SK-N-SH (cell line): ENCODE results near the gene SMIM10L1. TPM values are rescaled to one million over a fixed set of nuclear protein-coding genes. Genes with fewer than 3 reads are reported as not detected.

Experiments used
- CTCF ChIA-PET: fragments of 300-600, 350-600 bp; formaldehyde crosslinking; extraction: SDS; loops from one replicate; lab custom pipeline; 2021; lab: Yijun Ruan, JAX
- POLR2A ChIA-PET: fragments of 350-600 bp; sonication (Branson Sonifier 250); formaldehyde crosslinking; extraction: SDS; loops from one replicate; lab custom pipeline; 2020; ENCODE audit warnings: antibody characterized with exemption, inconsistent platforms; lab: Yijun Ruan, JAX
- DNase-seq: peaks from one replicate; pipeline ENCODE4 v3.0.0; 2012
- H2AFZ ChIP-seq: fragments of 200-600 bp; sonication (generic); 2 replicates; pipeline ENCODE4 v1.8.1; 2016; ENCODE audit warnings: antibody characterized with exemption, mild to moderate bottlenecking, low read depth
- H3F3A ChIP-seq: fragments of 200-600 bp; sonication (generic); replicated peaks from 2 replicates; pipeline ENCODE3; 2016; ENCODE audit warnings: antibody characterized with exemption, mild to moderate bottlenecking; ENCODE audit not compliant: insufficient read depth
- H3K27ac ChIP-seq, 2 experiments: fragments of 200-500 bp in 1 of 2; fragments of 200-600 bp in 1 of 2; sonication (Bioruptor generic) in 1 of 2; sonication (generic), shearing (Covaris generic) in 1 of 2; 2 replicates each; pipeline versions ENCODE4 v1.5.1 to v1.6.1; 2014 to 2016; ENCODE audit warnings: low read depth in 2 of 2, inconsistent platforms in 1 of 2, low read length in 1 of 2, mild to moderate bottlenecking in 1 of 2, mixed read lengths in 1 of 2
- H3K27me3 ChIP-seq: fragments of 200-600 bp; sonication (generic), shearing (Covaris generic); 2 replicates; pipeline ENCODE4 v1.6.1; 2016; ENCODE audit warnings: mixed run types; ENCODE audit not compliant: insufficient read depth
- H3K36me3 ChIP-seq, 2 experiments: fragments of 200-500 bp in 1 of 2; fragments of 200-600 bp in 1 of 2; sonication (Bioruptor generic) in 1 of 2; sonication (generic) in 1 of 2; replicated peaks in 1 of 2; 2 replicates each; pipeline versions ENCODE3 to v1.5.1; 2014 to 2016; ENCODE audit warnings: low read length in 1 of 2, mild to moderate bottlenecking in 1 of 2; ENCODE audit not compliant: insufficient read depth in 2 of 2, control insufficient read depth in 1 of 2
- H3K4me1 ChIP-seq, 2 experiments: fragments of 200-500 bp in 1 of 2; fragments of 200-600 bp in 1 of 2; sonication (Bioruptor generic) in 1 of 2; sonication (generic), shearing (Covaris generic) in 1 of 2; 2 replicates each; pipeline versions ENCODE4 v1.5.1 to v1.6.1; 2014 to 2016; ENCODE audit warnings: low read depth in 1 of 2, low read length in 1 of 2, mixed run types in 1 of 2; ENCODE audit not compliant: insufficient read depth in 2 of 2, control insufficient read depth in 1 of 2
- H3K4me2 ChIP-seq: fragments of 200-600 bp; sonication (generic), shearing (Covaris generic); 2 replicates; pipeline ENCODE4 v1.6.1; 2017; ENCODE audit warnings: mixed run types
- H3K4me3 ChIP-seq, 2 experiments: fragments of 200-500 bp in 1 of 2; fragments of 200-600 bp in 1 of 2; sonication (Bioruptor generic) in 1 of 2; sonication (generic), shearing (Covaris generic) in 1 of 2; 2 replicates each; pipeline versions ENCODE4 v1.5.1 to v1.8.1; 2014 to 2016; ENCODE audit warnings: low read depth in 2 of 2, inconsistent platforms in 1 of 2, low read length in 1 of 2, mild to moderate bottlenecking in 1 of 2, mixed read lengths in 1 of 2, moderate library complexity in 1 of 2
- H3K79me2 ChIP-seq: fragments of 200-600 bp; sonication (generic); 2 replicates; pipeline ENCODE4 v1.8.1; 2017; ENCODE audit warnings: mild to moderate bottlenecking; ENCODE audit not compliant: insufficient read depth
- H3K9ac ChIP-seq: fragments of 200-600 bp; sonication (generic); 2 replicates; pipeline ENCODE4 v1.6.1; 2017; ENCODE audit warnings: mixed run types
- H3K9me2 ChIP-seq: fragments of 200-600 bp; sonication (generic); 2 replicates; pipeline ENCODE4 v1.6.1; 2017; ENCODE audit warnings: mixed run types
- H3K9me3 ChIP-seq: fragments of 200-600 bp; sonication (generic); 2 replicates; pipeline ENCODE4 v1.6.1; 2017; ENCODE audit warnings: mixed run types, mild to moderate bottlenecking, moderate library complexity
- H4K20me1 ChIP-seq: fragments of 200-600 bp; sonication (generic); 2 replicates; pipeline ENCODE4 v1.6.1; 2017; ENCODE audit warnings: mild to moderate bottlenecking, mixed run types; ENCODE audit not compliant: insufficient read depth
- CHD2 ChIP-seq: fragments of 150-350 bp; IDR thresholded peaks from 2 replicates; pipeline ENCODE4 v1.6.1; 2018; ENCODE audit warnings: low read length; ENCODE audit not compliant: partially characterized antibody
- EP300 ChIP-seq, 2 experiments: IDR thresholded peaks; 2 replicates each; pipeline versions ENCODE4 v1.4.0 to v1.6.1; 2012; ENCODE audit warnings: borderline replicate concordance in 1 of 2, low read depth in 1 of 2, low read length in 1 of 2
- EZH2phosphoT487 ChIP-seq: fragments of 200-600 bp; sonication (generic); IDR thresholded peaks from 2 replicates; pipeline ENCODE4 v1.6.1; 2017; ENCODE audit warnings: low read depth, mixed run types, mild to moderate bottlenecking, antibody characterized with exemption, moderate library complexity, borderline replicate concordance
- FOXM1 ChIP-seq: IDR thresholded peaks from 2 replicates; pipeline ENCODE4 v1.4.0; 2012; ENCODE audit warnings: low read depth, mild to moderate bottlenecking
- GABPA ChIP-seq: IDR thresholded peaks from 2 replicates; pipeline ENCODE4 v1.4.0; 2012; ENCODE audit warnings: low read depth, mild to moderate bottlenecking
- JUND ChIP-seq: IDR thresholded peaks from 2 replicates; pipeline ENCODE4 v1.4.0; 2012
- NFIC ChIP-seq: IDR thresholded peaks from 2 replicates; pipeline ENCODE4 v1.4.0; 2012; ENCODE audit warnings: borderline replicate concordance
- PBX3 ChIP-seq: IDR thresholded peaks from 2 replicates; pipeline ENCODE4; 2012
- POLR2AphosphoS5 ChIP-seq: IDR thresholded peaks from 2 replicates; pipeline ENCODE4 v1.6.1; 2012; ENCODE audit warnings: low read depth, low read length
- RAD21 ChIP-seq: IDR thresholded peaks from 2 replicates; pipeline ENCODE4 v1.6.1; 2012; ENCODE audit warnings: mild to moderate bottlenecking, low read length
- RCOR1 ChIP-seq: fragments of 150-350 bp; IDR thresholded peaks from 2 replicates; pipeline ENCODE4 v1.6.1; 2017; ENCODE audit warnings: antibody characterized with exemption, low read length
- TAF1 ChIP-seq: IDR thresholded peaks from 2 replicates; pipeline ENCODE4 v1.6.1; 2012; ENCODE audit warnings: low read depth, mild to moderate bottlenecking, low read length, moderate library complexity, borderline replicate concordance
- TCF12 ChIP-seq: IDR thresholded peaks from 2 replicates; pipeline ENCODE4 v1.4.0; 2012
- YY1 ChIP-seq: IDR thresholded peaks from 2 replicates; pipeline ENCODE4 v1.4.0; 2012; ENCODE audit warnings: low read depth, mild to moderate bottlenecking
- WGBS: methylation state at CpG from one replicate; pipeline ENCODE4 v1.1.6; 2017; ENCODE audit warnings: low lambda C conversion rate; 5-methylcytosine and 5-hydroxymethylcytosine counted together
- polyA plus RNA-seq, 3 experiments: library from polyadenylated mRNA; depleted of rRNA; stranded (reverse); fragments of >200 nt; gene quantifications; 2 replicates each; pipeline ENCODE4 v1.2.3, GENCODE V29; 2012
- TF ChIP-seq, protein P1 (sequence below): IDR thresholded peaks from 2 replicates; pipeline ENCODE4 v1.4.0; 2012; ENCODE audit warnings: low read depth
- TF ChIP-seq, protein P2 (sequence below): IDR thresholded peaks from 2 replicates; pipeline ENCODE4 v1.6.1; 2012; ENCODE audit warnings: mild to moderate bottlenecking, low read depth, low read length, moderate library complexity
- TF ChIP-seq, protein P3 (sequence below): fragments of 150-350 bp; IDR thresholded peaks from 2 replicates; pipeline ENCODE4 v1.6.1; 2017; ENCODE audit warnings: antibody characterized with exemption, low read length, low read depth, borderline replicate concordance

The SMIM10L1 gene
- polyA plus RNA-seq, 1 of the 3 experiments (the other 2 are of a cell fraction): 4.3 TPM

DNA sequence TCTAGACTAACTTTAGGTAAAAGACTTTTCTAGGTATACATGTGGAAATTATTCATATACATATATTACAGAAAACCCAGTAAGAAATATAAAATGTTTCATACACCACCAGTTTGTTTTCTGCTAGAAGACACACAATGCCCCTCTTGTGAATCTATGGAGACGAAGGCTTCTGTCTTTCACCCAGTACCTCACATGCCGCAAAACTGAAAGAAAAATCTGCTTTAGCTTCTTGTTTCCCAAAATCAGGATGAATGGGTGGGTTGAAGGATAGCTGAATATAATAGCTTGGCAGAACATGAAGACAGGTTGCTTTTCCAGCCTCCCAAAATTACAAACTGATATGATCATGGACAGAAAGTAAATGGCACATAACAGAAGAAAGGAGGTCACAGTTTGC lies 37.8 kb upstream of the SMIM10L1 start:
- no peak for DNase-seq
- peaks cover 7% of the 10 kb centered on the region; the same call in 1 of the 2 replicates for H4K20me1 ChIP-seq
- no peak overlapping the region for H3K9ac ChIP-seq
- no peaks in the 10 kb centered on the region; a peak in 2 of 4 replicates for H3K4me1 ChIP-seq
- H3K36me3 ChIP-seq: no peaks in the 10 kb centered on the region
- H3K27ac ChIP-seq: no peak overlapping the region
- H3K27me3 ChIP-seq: no peaks in the 10 kb centered on the region
- no peaks in the 10 kb centered on the region for H3K9me3 ChIP-seq
- POLR2A ChIA-PET: no interaction called here
- WGBS: 91% methylated on average over 2 of the region's 2 CpGs
- H3K9me2 ChIP-seq: no peaks in the 10 kb centered on the region
- peaks cover 4% of the 10 kb centered on the region for H3F3A ChIP-seq
- CTCF ChIA-PET: no interaction called here
- no peak overlapping the region for H3K4me2 ChIP-seq
- TF ChIP-seq CHD2: no peak
- TF ChIP-seq FOXM1: no peak
- H2AFZ ChIP-seq: no peak overlapping the region
- no peak overlapping the region for H3K4me3 ChIP-seq
- H3K79me2 ChIP-seq: peaks cover 67% of the 10 kb centered on the region

- Histone ChIP-seq H3F3A (peaks cover 7% of the 10 kb centered on the region), H2AFZ (no peak overlapping the region), H3K9ac (no peak overlapping the region), H3K79me2 (peaks cover 71% of the 10 kb centered on the region), H4K20me1 (peaks cover 10% of the 10 kb centered on the region; the same call in 1 of the 2 replicates), H3K36me3 (peaks cover 0 to 4% of the 10 kb centered on the region in 2 experiments), H3K9me3 (no peaks in the 10 kb centered on the region), H3K27me3 (no peaks in the 10 kb centered on the region), H3K9me2 (no peaks in the 10 kb centered on the region)
- no peak for DNase-seq
- CTCF ChIA-PET: no interaction called here
- no peak for TF ChIP-seq EP300 (IDR thresholded peaks at IDR 0.05; ENCODE audit: borderline replicate concordance in 1 of 2, low read depth in 1 of 2, low read length in 1 of 2)
- TF ChIP-seq FOXM1: no peak
- no peak for TF ChIP-seq RCOR1
- TF ChIP-seq NFIC: no peak
- TF ChIP-seq POLR2AphosphoS5: no peak
- TF ChIP-seq, protein P1, sequence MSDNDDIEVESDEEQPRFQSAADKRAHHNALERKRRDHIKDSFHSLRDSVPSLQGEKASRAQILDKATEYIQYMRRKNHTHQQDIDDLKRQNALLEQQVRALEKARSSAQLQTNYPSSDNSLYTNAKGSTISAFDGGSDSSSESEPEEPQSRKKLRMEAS: no peak
- TF ChIP-seq, protein P2, sequence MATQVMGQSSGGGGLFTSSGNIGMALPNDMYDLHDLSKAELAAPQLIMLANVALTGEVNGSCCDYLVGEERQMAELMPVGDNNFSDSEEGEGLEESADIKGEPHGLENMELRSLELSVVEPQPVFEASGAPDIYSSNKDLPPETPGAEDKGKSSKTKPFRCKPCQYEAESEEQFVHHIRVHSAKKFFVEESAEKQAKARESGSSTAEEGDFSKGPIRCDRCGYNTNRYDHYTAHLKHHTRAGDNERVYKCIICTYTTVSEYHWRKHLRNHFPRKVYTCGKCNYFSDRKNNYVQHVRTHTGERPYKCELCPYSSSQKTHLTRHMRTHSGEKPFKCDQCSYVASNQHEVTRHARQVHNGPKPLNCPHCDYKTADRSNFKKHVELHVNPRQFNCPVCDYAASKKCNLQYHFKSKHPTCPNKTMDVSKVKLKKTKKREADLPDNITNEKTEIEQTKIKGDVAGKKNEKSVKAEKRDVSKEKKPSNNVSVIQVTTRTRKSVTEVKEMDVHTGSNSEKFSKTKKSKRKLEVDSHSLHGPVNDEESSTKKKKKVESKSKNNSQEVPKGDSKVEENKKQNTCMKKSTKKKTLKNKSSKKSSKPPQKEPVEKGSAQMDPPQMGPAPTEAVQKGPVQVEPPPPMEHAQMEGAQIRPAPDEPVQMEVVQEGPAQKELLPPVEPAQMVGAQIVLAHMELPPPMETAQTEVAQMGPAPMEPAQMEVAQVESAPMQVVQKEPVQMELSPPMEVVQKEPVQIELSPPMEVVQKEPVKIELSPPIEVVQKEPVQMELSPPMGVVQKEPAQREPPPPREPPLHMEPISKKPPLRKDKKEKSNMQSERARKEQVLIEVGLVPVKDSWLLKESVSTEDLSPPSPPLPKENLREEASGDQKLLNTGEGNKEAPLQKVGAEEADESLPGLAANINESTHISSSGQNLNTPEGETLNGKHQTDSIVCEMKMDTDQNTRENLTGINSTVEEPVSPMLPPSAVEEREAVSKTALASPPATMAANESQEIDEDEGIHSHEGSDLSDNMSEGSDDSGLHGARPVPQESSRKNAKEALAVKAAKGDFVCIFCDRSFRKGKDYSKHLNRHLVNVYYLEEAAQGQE: no peak
- TF ChIP-seq, protein P3, sequence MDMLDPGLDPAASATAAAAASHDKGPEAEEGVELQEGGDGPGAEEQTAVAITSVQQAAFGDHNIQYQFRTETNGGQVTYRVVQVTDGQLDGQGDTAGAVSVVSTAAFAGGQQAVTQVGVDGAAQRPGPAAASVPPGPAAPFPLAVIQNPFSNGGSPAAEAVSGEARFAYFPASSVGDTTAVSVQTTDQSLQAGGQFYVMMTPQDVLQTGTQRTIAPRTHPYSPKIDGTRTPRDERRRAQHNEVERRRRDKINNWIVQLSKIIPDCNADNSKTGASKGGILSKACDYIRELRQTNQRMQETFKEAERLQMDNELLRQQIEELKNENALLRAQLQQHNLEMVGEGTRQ: no peak
- no peak for TF ChIP-seq TAF1
- TF ChIP-seq TCF12: no peak
- no peak for TF ChIP-seq CHD2
- TF ChIP-seq YY1: no peak
- no peak for TF ChIP-seq GABPA
- no peak for TF ChIP-seq RAD21
- no peak for TF ChIP-seq PBX3
- TF ChIP-seq JUND: no peak
- no peak for TF ChIP-seq EZH2phosphoT487
- TF ChIP-seq, all 33 proteins: peak for 0
- H3K4me2 ChIP-seq: no peak overlapping the region
- POLR2A ChIA-PET: no interaction called here
- no peaks in the 10 kb centered on the region; a peak in 2 of 4 replicates for H3K4me1 ChIP-seq
- WGBS: 100% methylated on average over 2 of the region's 2 CpGs
- H3K4me3 ChIP-seq: no peak overlapping the region
- no peak overlapping the region for H3K27ac ChIP-seq
Measured at GRCh38 chr12:11133816-11134215, 37.2 kb upstream of the SMIM10L1 start.
